KMS-11 (cell line): ENCODE measurements around the gene BNC2.

Source experiments
- H2AFZ ChIP-seq: fragments of 200-600 bp; sonication (generic); 2 replicates; pipeline ENCODE4 v1.6.1; 2016; ENCODE audit warnings: antibody characterized with exemption, mixed run types, low read depth
- H3K27ac ChIP-seq: fragments of 200-600 bp; sonication (generic); 2 replicates; pipeline ENCODE4 v1.6.1; 2016; ENCODE audit warnings: mild to moderate bottlenecking, mixed run types
- H3K27me3 ChIP-seq: fragments of 200-600 bp; sonication (generic); 2 replicates; pipeline ENCODE4 v1.6.1; 2017; ENCODE audit warnings: mild to moderate bottlenecking, low read depth, mixed run types, moderate library complexity; ENCODE audit not compliant: insufficient read depth
- H3K36me3 ChIP-seq: fragments of 200-600 bp; sonication (generic); 2 replicates; pipeline ENCODE4 v1.6.1; 2017; ENCODE audit warnings: mild to moderate bottlenecking, mixed run types; ENCODE audit not compliant: insufficient read depth
- H3K4me1 ChIP-seq: fragments of 200-600 bp; sonication (generic); 2 replicates; pipeline ENCODE4 v1.6.1; 2016; ENCODE audit warnings: mild to moderate bottlenecking, low read depth, mixed run types; ENCODE audit not compliant: poor library complexity, severe bottlenecking
- H3K4me2 ChIP-seq: fragments of 200-600 bp; sonication (generic); 2 replicates; pipeline ENCODE4 v1.7.0; 2016; ENCODE audit warnings: mild to moderate bottlenecking, mixed run types
- H3K4me3 ChIP-seq: fragments of 200-600 bp; sonication (generic); IDR thresholded peaks from 2 replicates; pipeline ENCODE4 v1.6.1; 2017; ENCODE audit warnings: low read depth, low read length, mixed read lengths; ENCODE audit not compliant: insufficient read depth
- H3K79me2 ChIP-seq: fragments of 200-600 bp; sonication (generic); 2 replicates; pipeline ENCODE4 v1.6.1; 2016; ENCODE audit warnings: low read depth, mixed run types; ENCODE audit not compliant: insufficient read depth
- H3K9ac ChIP-seq: fragments of 200-600 bp; sonication (generic); 2 replicates; pipeline ENCODE4 v1.6.1; 2016; ENCODE audit warnings: mild to moderate bottlenecking, mixed run types
- H4K20me1 ChIP-seq: fragments of 200-600 bp; sonication (generic); 2 replicates; pipeline ENCODE4 v1.6.1; 2016; ENCODE audit warnings: mild to moderate bottlenecking, mixed run types; ENCODE audit not compliant: insufficient read depth
- CTCF ChIP-seq: fragments of 200-600 bp; sonication (generic); conservative IDR thresholded peaks from 2 replicates; pipeline ENCODE4 v1.6.1; 2017; ENCODE audit warnings: low read depth, mild to moderate bottlenecking, antibody characterized with exemption, low read length, moderate library complexity, mixed read lengths

Gene BNC2

GRCh38 chr9:16500386-16500785 is 370.1 kb downstream of the BNC2 start:
- H3K4me2 ChIP-seq, result no peak overlapping the region
- no peaks in the 10 kb centered on the region for H3K79me2 ChIP-seq
- H3K36me3 ChIP-seq, result no peaks in the 10 kb centered on the region
- no peaks in the 10 kb centered on the region for H4K20me1 ChIP-seq
- TF ChIP-seq CTCF, result no peak
- no peaks in the 10 kb centered on the region for H3K4me1 ChIP-seq
- no peak overlapping the region for H2AFZ ChIP-seq
- no peak overlapping the region for H3K27ac ChIP-seq
- H3K9ac ChIP-seq, result no peak overlapping the region
- no peaks in the 10 kb centered on the region for H3K27me3 ChIP-seq
- H3K4me3 ChIP-seq, result no peak overlapping the region

- Histone ChIP-seq H3K4me3 (no peak overlapping the region), H3K9ac (no peak overlapping the region), H4K20me1 (no peaks in the 10 kb centered on the region), H3K4me1 (no peaks in the 10 kb centered on the region), H3K4me2 (no peak overlapping the region), H2AFZ (no peak overlapping the region), H3K79me2 (no peaks in the 10 kb centered on the region), H3K27ac (no peak overlapping the region), H3K27me3 (no peaks in the 10 kb centered on the region), H3K36me3 (no peaks in the 10 kb centered on the region)
- no peak for TF ChIP-seq CTCF
Observed at GRCh38 chr9:16499892-16500291, 370.6 kb downstream of the BNC2 start.

- Histone ChIP-seq H3K36me3 (no peaks in the 10 kb centered on the region), H4K20me1 (no peaks in the 10 kb centered on the region), H3K4me3 (no peak overlapping the region), H3K27me3 (no peaks in the 10 kb centered on the region), H2AFZ (no peak overlapping the region), H3K79me2 (no peaks in the 10 kb centered on the region), H3K4me1 (no peaks in the 10 kb centered on the region), H3K9ac (no peak overlapping the region), H3K4me2 (no peak overlapping the region), H3K27ac (no peak overlapping the region)
- no peak for TF ChIP-seq CTCF
Observed at GRCh38 chr9:16496908-16497307, 373.6 kb downstream of the BNC2 start.

- Histone ChIP-seq H3K4me2 (no peak overlapping the region), H3K4me3 (no peak overlapping the region), H3K9ac (no peak overlapping the region), H3K79me2 (no peaks in the 10 kb centered on the region), H3K4me1 (no peaks in the 10 kb centered on the region), H4K20me1 (no peaks in the 10 kb centered on the region), H3K27me3 (no peaks in the 10 kb centered on the region), H3K27ac (no peak overlapping the region), H2AFZ (no peak overlapping the region), H3K36me3 (no peaks in the 10 kb centered on the region)
- TF ChIP-seq CTCF, result no peak
Observed at GRCh38 chr9:16487915-16488314, 382.6 kb downstream of the BNC2 start.
